ENCODE measurements around the gene ETHE1.

GRCh38 chr19:43499042-43499441, 28.0 kb downstream of the ETHE1 start:
- no peak for TF ChIP-seq POLR2AphosphoS5 (IDR thresholded peaks at IDR 0.05; ENCODE audit: borderline replicate concordance, low read depth, low read length)
- TF ChIP-seq EZH2 (IDR thresholded peaks at IDR 0.05), result no peak

Data from SK-N-MC (cell line).